HL-60 (cell line): ENCODE results near the gene LRRC31.

Experiments
- SPI1 ChIP-seq: IDR thresholded peaks from 2 replicates; pipeline ENCODE4 v1.6.1; 2012; ENCODE audit warnings: low read depth, mild to moderate bottlenecking, borderline replicate concordance
- TF ChIP-seq, protein P1 (sequence below): IDR thresholded peaks from one replicate; pipeline ENCODE4 v1.5.1; 2011; ENCODE audit warnings: low read length, control low read depth, inconsistent platforms; ENCODE audit not compliant: insufficient read depth
- TF ChIP-seq, protein P2 (sequence below): IDR thresholded peaks from 2 replicates; pipeline ENCODE4 v1.6.1; 2012; ENCODE audit warnings: low read depth; ENCODE audit not compliant: insufficient replicate concordance

DNA sequence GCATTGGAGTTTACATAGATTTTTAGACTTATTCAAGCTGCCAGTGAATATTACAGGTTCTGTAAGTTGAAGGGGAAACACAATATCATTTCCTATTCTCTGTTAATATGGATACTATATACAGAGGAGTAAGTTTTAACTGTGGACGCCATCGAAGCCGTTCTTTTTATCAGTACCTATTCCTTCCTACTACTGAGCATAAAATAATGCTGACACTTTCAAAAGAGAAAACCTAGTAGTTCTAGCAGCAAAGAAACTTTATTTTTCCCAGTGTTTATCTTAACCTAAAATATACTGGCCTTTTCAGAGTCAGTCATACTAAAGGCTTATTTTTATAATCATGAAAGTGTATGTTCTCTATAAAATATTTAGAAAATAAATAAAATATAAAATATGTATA is 14.2 kb downstream of the LRRC31 start:
- TF ChIP-seq SPI1 = no peak
- TF ChIP-seq, protein P1, sequence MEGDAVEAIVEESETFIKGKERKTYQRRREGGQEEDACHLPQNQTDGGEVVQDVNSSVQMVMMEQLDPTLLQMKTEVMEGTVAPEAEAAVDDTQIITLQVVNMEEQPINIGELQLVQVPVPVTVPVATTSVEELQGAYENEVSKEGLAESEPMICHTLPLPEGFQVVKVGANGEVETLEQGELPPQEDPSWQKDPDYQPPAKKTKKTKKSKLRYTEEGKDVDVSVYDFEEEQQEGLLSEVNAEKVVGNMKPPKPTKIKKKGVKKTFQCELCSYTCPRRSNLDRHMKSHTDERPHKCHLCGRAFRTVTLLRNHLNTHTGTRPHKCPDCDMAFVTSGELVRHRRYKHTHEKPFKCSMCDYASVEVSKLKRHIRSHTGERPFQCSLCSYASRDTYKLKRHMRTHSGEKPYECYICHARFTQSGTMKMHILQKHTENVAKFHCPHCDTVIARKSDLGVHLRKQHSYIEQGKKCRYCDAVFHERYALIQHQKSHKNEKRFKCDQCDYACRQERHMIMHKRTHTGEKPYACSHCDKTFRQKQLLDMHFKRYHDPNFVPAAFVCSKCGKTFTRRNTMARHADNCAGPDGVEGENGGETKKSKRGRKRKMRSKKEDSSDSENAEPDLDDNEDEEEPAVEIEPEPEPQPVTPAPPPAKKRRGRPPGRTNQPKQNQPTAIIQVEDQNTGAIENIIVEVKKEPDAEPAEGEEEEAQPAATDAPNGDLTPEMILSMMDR = no peak
- TF ChIP-seq, protein P2, sequence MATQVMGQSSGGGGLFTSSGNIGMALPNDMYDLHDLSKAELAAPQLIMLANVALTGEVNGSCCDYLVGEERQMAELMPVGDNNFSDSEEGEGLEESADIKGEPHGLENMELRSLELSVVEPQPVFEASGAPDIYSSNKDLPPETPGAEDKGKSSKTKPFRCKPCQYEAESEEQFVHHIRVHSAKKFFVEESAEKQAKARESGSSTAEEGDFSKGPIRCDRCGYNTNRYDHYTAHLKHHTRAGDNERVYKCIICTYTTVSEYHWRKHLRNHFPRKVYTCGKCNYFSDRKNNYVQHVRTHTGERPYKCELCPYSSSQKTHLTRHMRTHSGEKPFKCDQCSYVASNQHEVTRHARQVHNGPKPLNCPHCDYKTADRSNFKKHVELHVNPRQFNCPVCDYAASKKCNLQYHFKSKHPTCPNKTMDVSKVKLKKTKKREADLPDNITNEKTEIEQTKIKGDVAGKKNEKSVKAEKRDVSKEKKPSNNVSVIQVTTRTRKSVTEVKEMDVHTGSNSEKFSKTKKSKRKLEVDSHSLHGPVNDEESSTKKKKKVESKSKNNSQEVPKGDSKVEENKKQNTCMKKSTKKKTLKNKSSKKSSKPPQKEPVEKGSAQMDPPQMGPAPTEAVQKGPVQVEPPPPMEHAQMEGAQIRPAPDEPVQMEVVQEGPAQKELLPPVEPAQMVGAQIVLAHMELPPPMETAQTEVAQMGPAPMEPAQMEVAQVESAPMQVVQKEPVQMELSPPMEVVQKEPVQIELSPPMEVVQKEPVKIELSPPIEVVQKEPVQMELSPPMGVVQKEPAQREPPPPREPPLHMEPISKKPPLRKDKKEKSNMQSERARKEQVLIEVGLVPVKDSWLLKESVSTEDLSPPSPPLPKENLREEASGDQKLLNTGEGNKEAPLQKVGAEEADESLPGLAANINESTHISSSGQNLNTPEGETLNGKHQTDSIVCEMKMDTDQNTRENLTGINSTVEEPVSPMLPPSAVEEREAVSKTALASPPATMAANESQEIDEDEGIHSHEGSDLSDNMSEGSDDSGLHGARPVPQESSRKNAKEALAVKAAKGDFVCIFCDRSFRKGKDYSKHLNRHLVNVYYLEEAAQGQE = no peak
